GM23248 (cell line): Measurements from ENCODE around the gene MTA2.
"Not testable (repeated sequence)": the region's sequence is repeated elsewhere in the genome, so short reads cannot be mapped to it uniquely, and the experiment has no call there.

ENCODE experiments used
- EZH2 ChIP-seq: fragments of 200-600 bp; sonication (generic); IDR thresholded peaks from 2 replicates; pipeline ENCODE4 v1.6.1; 2018; ENCODE audit warnings: antibody characterized with exemption, mild to moderate bottlenecking; ENCODE audit not compliant: insufficient read depth, poor library complexity, severe bottlenecking
- EZH2phosphoT487 ChIP-seq: fragments of 200-600 bp; sonication (generic); IDR thresholded peaks from 2 replicates; pipeline ENCODE4 v1.6.1; 2018; ENCODE audit warnings: antibody characterized with exemption, moderate library complexity, mild to moderate bottlenecking, low read depth; ENCODE audit not compliant: insufficient read depth

GRCh38 chr11:62561677-62562230 lies 39.9 kb downstream of the MTA2 start:
- TF ChIP-seq EZH2, EZH2phosphoT487: not testable (repeated sequence)
